Endothelial cell of umbilical vein (primary cell): ENCODE data around the gene LDLRAD3. TPM values are rescaled to one million over a fixed set of nuclear protein-coding genes. Genes with fewer than 3 reads are reported as not detected.

ENCODE experiments used
- BruUV-seq: library from RNA; stranded (reverse); fragments of 400-500 nt; replicated peaks from 2 replicates; lab custom pipeline; 2021; lab: Mats Ljungman, UMichigan
- CTCF ChIA-PET: fragments of 300-600, 350-600 bp; sonication (Branson Sonifier 250); formaldehyde crosslinking; loops from one replicate; lab custom pipeline; 2021; ENCODE audit warnings: antibody characterized with exemption, inconsistent platforms; lab: Charles Lee
- POLR2A ChIA-PET: fragments of 300-600, 350-600 bp; sonication (Branson Sonifier 250); formaldehyde crosslinking; loops from one replicate; lab custom pipeline; 2021; ENCODE audit warnings: antibody characterized with exemption, inconsistent platforms; lab: Charles Lee
- DNase-seq: peaks from one replicate; pipeline ENCODE4 v3.0.0-alpha.2; 2011; ENCODE audit warnings: low read depth, low spot score
- FAIRE-seq: peaks from 2 replicates; lab custom pipeline; 2011; peaks lifted over from hg19 to GRCh38; lab: Jason Lieb, UNC
- H2AFZ ChIP-seq: 2 replicates; pipeline ENCODE4 v1.6.0; 2012; ENCODE audit warnings: low read depth, low read length, control low read depth, inconsistent platforms
- H3K27ac ChIP-seq: 2 replicates; pipeline ENCODE4 v1.5.1; 2011; ENCODE audit warnings: low read depth, mild to moderate bottlenecking, control low read depth, low read length, moderate library complexity; ENCODE audit not compliant: insufficient read depth
- H3K27me3 ChIP-seq, 2 experiments: 2 replicates each; pipeline versions ENCODE4 v1.6.0 to v1.6.1; 2011; ENCODE audit warnings: low read length in 2 of 2, mixed read lengths in 1 of 2; ENCODE audit not compliant: control insufficient read depth in 2 of 2, insufficient read depth in 2 of 2
- H3K36me3 ChIP-seq, 2 experiments: 2 replicates in 1 of 2; 3 replicates in 1 of 2; pipeline ENCODE4 v1.5.1; 2011; ENCODE audit warnings: low read length in 2 of 2, mild to moderate bottlenecking in 1 of 2, moderate library complexity in 1 of 2; ENCODE audit not compliant: control insufficient read depth in 2 of 2, insufficient read depth in 2 of 2; ENCODE audit errors: extremely low read depth in 1 of 2
- H3K4me1 ChIP-seq: 3 replicates; pipeline ENCODE4 v1.5.1; 2011; ENCODE audit warnings: mild to moderate bottlenecking, low read length; ENCODE audit not compliant: control insufficient read depth, insufficient read depth; ENCODE audit errors: extremely low read depth
- H3K4me2 ChIP-seq: 2 replicates; pipeline ENCODE4 v1.6.1; 2011; ENCODE audit warnings: low read length, control low read depth, mixed read lengths; ENCODE audit not compliant: insufficient read depth
- H3K4me3 ChIP-seq, 3 experiments: fragments of 200-600 bp in 1 of 3; sonication (generic), shearing (Covaris generic) in 1 of 3; replicated peaks in 1 of 3; 2 replicates each; pipeline ENCODE4 v1.5.1; 2011 to 2016; ENCODE audit warnings: control low read depth in 3 of 3, low read length in 3 of 3, mild to moderate bottlenecking in 2 of 3, inconsistent platforms in 1 of 3, low read depth in 1 of 3, moderate library complexity in 1 of 3; ENCODE audit not compliant: insufficient read depth in 1 of 3
- H3K79me2 ChIP-seq: 2 replicates; pipeline ENCODE4 v1.6.0; 2012; ENCODE audit warnings: low read length, inconsistent platforms; ENCODE audit not compliant: control insufficient read depth, insufficient read depth
- H3K9ac ChIP-seq: replicated peaks from 2 replicates; pipeline ENCODE3; 2011; ENCODE audit warnings: low read length, control low read depth; ENCODE audit not compliant: insufficient read depth; ENCODE audit errors: extremely low read depth
- H3K9me1 ChIP-seq: replicated peaks from 3 replicates; pipeline ENCODE4 v1.6.0; 2011; ENCODE audit warnings: mild to moderate bottlenecking, low read length; ENCODE audit not compliant: control insufficient read depth, insufficient read depth; ENCODE audit errors: extremely low read depth
- H3K9me3 ChIP-seq: replicated peaks from 2 replicates; pipeline ENCODE4 v1.5.1; 2012; ENCODE audit warnings: low read length, inconsistent platforms; ENCODE audit not compliant: control insufficient read depth, insufficient read depth
- H4K20me1 ChIP-seq: replicated peaks from 2 replicates; pipeline ENCODE3; 2011; ENCODE audit warnings: mild to moderate bottlenecking, low read length; ENCODE audit not compliant: control insufficient read depth, insufficient read depth; ENCODE audit errors: extremely low read depth
- CTCF ChIP-seq, 2 donors: IDR thresholded peaks; 1 replicate in 1 of 2; 2 replicates in 1 of 2; pipeline ENCODE4 v1.5.1; 2011; ENCODE audit warnings: low read length in 2 of 2, mild to moderate bottlenecking in 2 of 2, moderate library complexity in 2 of 2, control low read depth in 1 of 2, inconsistent platforms in 1 of 2, low read depth in 1 of 2; ENCODE audit not compliant: insufficient read depth in 1 of 2; ENCODE audit errors: extremely low read depth in 1 of 2
- EZH2 ChIP-seq: IDR thresholded peaks from 2 replicates; pipeline ENCODE4 v1.6.1; 2012; ENCODE audit warnings: borderline replicate concordance, low read depth, mild to moderate bottlenecking, moderate library complexity, low read length, inconsistent platforms; ENCODE audit not compliant: severe bottlenecking
- FOS ChIP-seq: IDR thresholded peaks from 2 replicates; pipeline ENCODE4 v1.6.1; 2011; ENCODE audit warnings: mild to moderate bottlenecking, low read length, moderate library complexity, borderline replicate concordance; ENCODE audit not compliant: insufficient read depth
- GATA2 ChIP-seq: IDR thresholded peaks from 2 replicates; pipeline ENCODE4 v1.7.0; 2011; ENCODE audit warnings: low read depth, mild to moderate bottlenecking, moderate library complexity, mixed read lengths, low read length; ENCODE audit not compliant: insufficient read length, insufficient read depth
- JUN ChIP-seq: IDR thresholded peaks from 2 replicates; pipeline ENCODE4 v1.6.1; 2011; ENCODE audit warnings: borderline replicate concordance, low read depth; ENCODE audit not compliant: insufficient read length, insufficient read depth
- MYC ChIP-seq: IDR thresholded peaks from one replicate; pipeline ENCODE4 v1.6.1; 2011; ENCODE audit warnings: mild to moderate bottlenecking, low read depth, low read length
- POLR2AphosphoS5 ChIP-seq: IDR thresholded peaks from 2 replicates; pipeline ENCODE4 v1.6.1; 2012; ENCODE audit warnings: low read depth, mild to moderate bottlenecking, control low read depth, low read length, moderate library complexity; ENCODE audit not compliant: insufficient read depth
- dilution Hi-C: fragments of 300-500 bp; cut with MboI; formaldehyde crosslinking; loops from one replicate; pipeline ENCODE4 v1.15.0; 2019; ENCODE audit warnings: low sequenced_read_pairs; ENCODE audit not compliant: extremely low pct_ligation_motif_present
- intact Hi-C: fragments of 100-400 bp; cut with micrococcal nuclease; formaldehyde crosslinking; loops from one replicate; pipeline ENCODE4 v1.10.0; 2022
- polyA plus RNA-seq, 4 experiments: library from polyadenylated mRNA; depleted of rRNA in 3 of 4; stranded (reverse) in 3 of 4; unstranded in 1 of 4; fragments of >200 nt; gene quantifications; 2 replicates each; pipeline versions ENCODE4 v1.2.1 to v1.2.3, GENCODE V29; 2011 to 2012; ENCODE audit warnings: missing spikeins in 1 of 4
- total RNA-seq: library from RNA; stranded (reverse); gene quantifications from 2 replicates; pipeline ENCODE4 v1.2.3, GENCODE V29; 2021
- TF ChIP-seq, protein P1 (sequence below): IDR thresholded peaks from 2 replicates; pipeline ENCODE4 v1.6.1; 2011; ENCODE audit not compliant: insufficient read depth, insufficient read length

Gene LDLRAD3
- total and polyA plus RNA-seq, 2 donors (not counting 3 experiments of a cell fraction or from before 2014, with no cell fraction given) = 17.9 to 25.1 TPM

GRCh38 chr11:36155124-36155561 is 211.3 kb downstream of the LDLRAD3 start:
- TF ChIP-seq FOS (no peak), EZH2 (no peak), CTCF (IDR thresholded peaks at IDR 0.05; ENCODE audit: extremely low read depth in 1 of 2, insufficient read depth in 1 of 2, low read depth in 1 of 2, low read length in 2 of 2) (no peak), POLR2AphosphoS5 (no peak), MYC (no peak), JUN (no peak), GATA2 (no peak)
- TF ChIP-seq, protein P1, sequence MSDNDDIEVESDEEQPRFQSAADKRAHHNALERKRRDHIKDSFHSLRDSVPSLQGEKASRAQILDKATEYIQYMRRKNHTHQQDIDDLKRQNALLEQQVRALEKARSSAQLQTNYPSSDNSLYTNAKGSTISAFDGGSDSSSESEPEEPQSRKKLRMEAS = no peak
- Histone ChIP-seq H3K4me1 (peaks cover 38% of the 10 kb centered on the region), H3K9me3 (no peaks in the 10 kb centered on the region), H3K9me1 (no peaks in the 10 kb centered on the region), H3K4me3 (no peak overlapping the region), H3K4me2 (no peak overlapping the region), H3K79me2 (no peaks in the 10 kb centered on the region), H3K27ac (peak overlapping the region; percentile 13), H2AFZ (no peak overlapping the region), H4K20me1 (no peaks in the 10 kb centered on the region), H3K27me3 (no peaks in the 10 kb centered on the region), H3K36me3 (no peaks in the 10 kb centered on the region), H3K9ac (no peak overlapping the region)
- FAIRE-seq = no peak
- dilution Hi-C loops (no loop called here), intact Hi-C loops (loop anchor here (10.0 kb wide), 1 partner anchor 340 kb away; no protein-coding TSS in a partner anchor)
- BruUV-seq = no TSS peak
- ChIA-PET CTCF (interaction anchor here (1.0 to 3.1 kb wide), 10 partner anchors 23 to 333 kb away, joined by 3 to 38 read pairs (median 9); no protein-coding TSS in a partner anchor), POLR2A (interaction anchor here (1.1 kb wide), 1 partner anchor 51 kb away, joined by 3 read pairs; no protein-coding TSS in a partner anchor)
- no peak for DNase-seq
